Left ventricle myocardium inferior (tissue), 1 donor: ENCODE results near the gene PLEKHM2. TPM values are rescaled to one million over a fixed set of nuclear protein-coding genes. Genes with fewer than 3 reads are reported as not detected.

Experiments
- DNase-seq: peaks from one replicate; pipeline ENCODE4 v3.0.0-alpha.2; 2020
- H3K27ac ChIP-seq: fragments of 200-600 bp; replicated peaks from 2 replicates; pipeline ENCODE4 v1.8.0; 2021
- H3K27me3 ChIP-seq: fragments of 200-600 bp; 2 replicates; pipeline ENCODE4 v1.8.0; 2021; ENCODE audit warnings: low read depth
- H3K36me3 ChIP-seq: fragments of 200-600 bp; 2 replicates; pipeline ENCODE4 v1.8.0; 2021
- H3K4me1 ChIP-seq: fragments of 200-600 bp; 2 replicates; pipeline ENCODE4 v1.8.0; 2021
- H3K4me3 ChIP-seq: fragments of 200-600 bp; 2 replicates; pipeline ENCODE4 v1.8.0; 2021; ENCODE audit warnings: mild to moderate bottlenecking, moderate library complexity
- H3K9me3 ChIP-seq: fragments of 200-600 bp; replicated peaks from 2 replicates; pipeline ENCODE4 v1.8.0; 2021
- CTCF ChIP-seq: fragments of 200-600 bp; IDR thresholded peaks from 2 replicates; pipeline ENCODE4 v1.8.0; 2021; ENCODE audit warnings: antibody characterized with exemption, mild to moderate bottlenecking, borderline replicate concordance
- intact Hi-C: fragments of 100-400 bp; cut with micrococcal nuclease; formaldehyde crosslinking; loops from one replicate; pipeline ENCODE4 v1.11.0; 2022
- total RNA-seq: library from RNA; stranded (reverse); fragmentation: NEBNext Ultra II Directional; extraction: Animal tissue kit (Norgen Biotek cat#: 25700); gene quantifications from one replicate; pipeline ENCODE4 v1.2.1, GENCODE V29; 2021
- donor health status: DM: no; HTN: yes; CAD: no; lungs with severe emphysema.

PLEKHM2 gene
- total RNA-seq, 1 donor from 2014 or later, result 90.3 TPM

- Histone ChIP-seq H3K27me3 (no peaks in the 10 kb centered on the region), H3K27ac (peak overlapping the region; percentile 95), H3K4me1 (peaks cover 53% of the 10 kb centered on the region), H3K36me3 (peaks cover 45% of the 10 kb centered on the region), H3K4me3 (no peak overlapping the region), H3K9me3 (no peaks in the 10 kb centered on the region)
- intact Hi-C loops, result no loop called here
- DNase-seq, result no peak
- no peak for TF ChIP-seq CTCF
Measured at GRCh38 chr1:15735304-15736037, 51.4 kb downstream of the PLEKHM2 start.

- Histone ChIP-seq H3K9me3 (no peaks in the 10 kb centered on the region), H3K4me3 (peak within 1 kb of the TSS; percentile 64), H3K27me3 (no peaks in the 10 kb centered on the region), H3K36me3 (peaks cover 37% of the 10 kb centered on the region), H3K27ac (peak within 1 kb of the TSS; percentile 95), H3K4me1 (peaks cover 57% of the 10 kb centered on the region)
- DNase-seq, result peak; percentile 83
- no peak for TF ChIP-seq CTCF
- intact Hi-C loops, result no loop called here
Measured at GRCh38 chr1:15736038-15736891, 52.1 kb downstream of the PLEKHM2 start, which contains the start of gene SLC25A34. Gene SLC25A34 (plus strand): TSS chr1:15736258. CDS start chr1:15736486, 228 bp downstream.

DNA sequence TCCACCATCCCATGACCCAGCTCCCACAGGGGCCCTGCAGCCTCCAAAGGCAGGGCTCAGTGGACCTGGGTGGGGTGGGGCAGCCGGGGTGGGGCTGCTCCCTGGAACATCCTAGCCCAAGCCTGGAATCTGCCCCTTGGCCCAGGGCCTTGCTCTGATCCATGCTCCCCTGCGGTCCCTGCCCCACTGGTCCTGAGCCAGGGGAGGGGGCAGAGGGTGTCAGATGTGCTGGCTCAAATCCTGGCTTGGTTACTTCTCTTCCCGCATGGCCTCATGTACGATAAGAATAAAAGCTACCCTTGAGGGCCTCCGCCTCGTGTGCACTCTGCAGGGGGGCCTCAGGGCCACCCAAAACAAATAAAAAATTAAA, 52.8 kb downstream of the PLEKHM2 start:
- H3K36me3 ChIP-seq, result peaks cover 31% of the 10 kb centered on the region
- peak overlapping the region; percentile 64 for H3K4me3 ChIP-seq
- H3K27ac ChIP-seq, result peak overlapping the region; percentile 95
- no peaks in the 10 kb centered on the region for H3K9me3 ChIP-seq
- intact Hi-C loops, result no loop called here
- no peaks in the 10 kb centered on the region for H3K27me3 ChIP-seq
- H3K4me1 ChIP-seq, result peaks cover 63% of the 10 kb centered on the region
- TF ChIP-seq CTCF, result no peak
- no peak for DNase-seq

- H3K27ac ChIP-seq, result peak overlapping the region; percentile 95
- no peaks in the 10 kb centered on the region for H3K27me3 ChIP-seq
- peaks cover 63% of the 10 kb centered on the region for H3K4me1 ChIP-seq
- no peak for TF ChIP-seq CTCF
- no peaks in the 10 kb centered on the region for H3K9me3 ChIP-seq
- H3K4me3 ChIP-seq, result peak overlapping the region; percentile 64
- no peak for DNase-seq
- H3K36me3 ChIP-seq, result peaks cover 24% of the 10 kb centered on the region
- intact Hi-C loops, result no loop called here
Measured at GRCh38 chr1:15737324-15738319, 53.5 kb downstream of the PLEKHM2 start.
